ENCODE data around the gene MAP4K3. TPM values are rescaled to one million over a fixed set of nuclear protein-coding genes. Genes with fewer than 3 reads are reported as not detected.
A peak's percentile ranks its signal among the peaks of the same experiment; 100 is the strongest.

MAP4K3 gene
- total and polyA plus RNA-seq, 9 donors = 24.9 to 43.2 (median 28.3) TPM

- Histone ChIP-seq H3K4me3 (ENCODE audit: low read length) (no peak overlapping the region), H3K4me1 (ENCODE audit: control insufficient read depth, insufficient read depth, low read length) (peaks cover 3% of the 10 kb centered on the region), H3K9me3 (replicated peaks; ENCODE audit: control insufficient read depth, low read depth, low read length) (no peaks in the 10 kb centered on the region), H3K27me3 (ENCODE audit: control insufficient read depth, insufficient read depth, low read length) (no peaks in the 10 kb centered on the region), H3K36me3 (ENCODE audit: control insufficient read depth, insufficient read depth, low read length) (peaks cover 5% of the 10 kb centered on the region), H3K27ac (ENCODE audit: low read length) (no peak overlapping the region)
- DNase-seq = no peak
- no CpG with 5 or more reads among the region's 4 CpGs for WGBS (ENCODE audit: insufficient coverage)
Measured at GRCh38 chr2:39475006-39475405, 37.9 kb upstream of the MAP4K3 start.

- no peaks in the 10 kb centered on the region for H3K27me3 ChIP-seq (ENCODE audit: control insufficient read depth, insufficient read depth, low read length)
- no peak for DNase-seq
- H3K4me3 ChIP-seq (ENCODE audit: low read length) = no peak overlapping the region
- H3K36me3 ChIP-seq (ENCODE audit: control insufficient read depth, insufficient read depth, low read length) = no peaks in the 10 kb centered on the region
- H3K9me3 ChIP-seq (replicated peaks; ENCODE audit: control insufficient read depth, low read depth, low read length) = no peaks in the 10 kb centered on the region
- WGBS (ENCODE audit: insufficient coverage) = no CpG with 5 or more reads among the region's 3 CpGs
- H3K4me1 ChIP-seq (ENCODE audit: control insufficient read depth, insufficient read depth, low read length) = peaks cover 16% of the 10 kb centered on the region
- no peak overlapping the region for H3K27ac ChIP-seq (ENCODE audit: low read length)
Measured at GRCh38 chr2:39470580-39470979, 33.5 kb upstream of the MAP4K3 start.

- Histone ChIP-seq H3K4me3 (ENCODE audit: low read length) (no peak overlapping the region), H3K9me3 (replicated peaks; ENCODE audit: control insufficient read depth, low read depth, low read length) (no peaks in the 10 kb centered on the region), H3K36me3 (ENCODE audit: control insufficient read depth, insufficient read depth, low read length) (no peaks in the 10 kb centered on the region), H3K4me1 (ENCODE audit: control insufficient read depth, insufficient read depth, low read length) (peaks cover 16% of the 10 kb centered on the region), H3K27ac (ENCODE audit: low read length) (peak overlapping the region; percentile 80), H3K27me3 (ENCODE audit: control insufficient read depth, insufficient read depth, low read length) (no peaks in the 10 kb centered on the region)
- 0% methylated on average over 2 of the region's 3 CpGs for WGBS (ENCODE audit: insufficient coverage)
- peak; percentile 61 for DNase-seq
Measured at GRCh38 chr2:39469807-39470206, 32.7 kb upstream of the MAP4K3 start.

GRCh38 chr2:39468579-39469451 lies 31.7 kb upstream of the MAP4K3 start:
- peak overlapping the region; percentile 80 for H3K27ac ChIP-seq (ENCODE audit: low read length)
- H3K4me3 ChIP-seq (ENCODE audit: low read length) = no peak overlapping the region
- H3K36me3 ChIP-seq (ENCODE audit: control insufficient read depth, insufficient read depth, low read length) = no peaks in the 10 kb centered on the region
- WGBS (ENCODE audit: insufficient coverage) = 52% methylated on average over 2 of the region's 4 CpGs
- no peaks in the 10 kb centered on the region for H3K27me3 ChIP-seq (ENCODE audit: control insufficient read depth, insufficient read depth, low read length)
- H3K9me3 ChIP-seq (replicated peaks; ENCODE audit: control insufficient read depth, low read depth, low read length) = no peaks in the 10 kb centered on the region
- H3K4me1 ChIP-seq (ENCODE audit: control insufficient read depth, insufficient read depth, low read length) = peaks cover 16% of the 10 kb centered on the region
- DNase-seq = peak; percentile 90

GRCh38 chr2:39466311-39466710 lies 29.2 kb upstream of the MAP4K3 start:
- no peak overlapping the region for H3K4me3 ChIP-seq (ENCODE audit: low read length)
- 100% methylated on average over 2 of the region's 6 CpGs for WGBS (ENCODE audit: insufficient coverage)
- H3K4me1 ChIP-seq (ENCODE audit: control insufficient read depth, insufficient read depth, low read length) = peaks cover 16% of the 10 kb centered on the region
- no peak for DNase-seq
- H3K27ac ChIP-seq (ENCODE audit: low read length) = no peak overlapping the region
- H3K9me3 ChIP-seq (replicated peaks; ENCODE audit: control insufficient read depth, low read depth, low read length) = no peaks in the 10 kb centered on the region
- H3K27me3 ChIP-seq (ENCODE audit: control insufficient read depth, insufficient read depth, low read length) = no peaks in the 10 kb centered on the region
- no peaks in the 10 kb centered on the region for H3K36me3 ChIP-seq (ENCODE audit: control insufficient read depth, insufficient read depth, low read length)

GRCh38 chr2:39464864-39465263 lies 27.8 kb upstream of the MAP4K3 start:
- DNase-seq = peak; percentile 66
- Histone ChIP-seq H3K36me3 (ENCODE audit: control insufficient read depth, insufficient read depth, low read length) (no peaks in the 10 kb centered on the region), H3K27me3 (ENCODE audit: control insufficient read depth, insufficient read depth, low read length) (no peaks in the 10 kb centered on the region), H3K9me3 (replicated peaks; ENCODE audit: control insufficient read depth, low read depth, low read length) (no peaks in the 10 kb centered on the region), H3K4me3 (ENCODE audit: low read length) (no peak overlapping the region), H3K27ac (ENCODE audit: low read length) (peak overlapping the region; percentile 44), H3K4me1 (ENCODE audit: control insufficient read depth, insufficient read depth, low read length) (peaks cover 12% of the 10 kb centered on the region)
- WGBS (ENCODE audit: insufficient coverage) = 0% methylated on average over 1 of the region's 1 CpG

GRCh38 chr2:39455826-39456225 lies 18.7 kb upstream of the MAP4K3 start:
- H3K4me1 ChIP-seq (ENCODE audit: control insufficient read depth, insufficient read depth, low read length) = no peaks in the 10 kb centered on the region
- H3K4me3 ChIP-seq (ENCODE audit: low read length) = no peak overlapping the region
- no peaks in the 10 kb centered on the region for H3K36me3 ChIP-seq (ENCODE audit: control insufficient read depth, insufficient read depth, low read length)
- H3K9me3 ChIP-seq (replicated peaks; ENCODE audit: control insufficient read depth, low read depth, low read length) = peaks cover 7% of the 10 kb centered on the region
- no peak overlapping the region for H3K27ac ChIP-seq (ENCODE audit: low read length)
- WGBS (ENCODE audit: insufficient coverage) = no CpG with 5 or more reads among the region's 2 CpGs
- DNase-seq = no peak
- no peaks in the 10 kb centered on the region for H3K27me3 ChIP-seq (ENCODE audit: control insufficient read depth, insufficient read depth, low read length)

- no peaks in the 10 kb centered on the region for H3K36me3 ChIP-seq (ENCODE audit: control insufficient read depth, insufficient read depth, low read length)
- H3K4me3 ChIP-seq (ENCODE audit: low read length) = no peak overlapping the region
- no peak for DNase-seq
- H3K9me3 ChIP-seq (replicated peaks; ENCODE audit: control insufficient read depth, low read depth, low read length) = no peaks in the 10 kb centered on the region
- H3K27ac ChIP-seq (ENCODE audit: low read length) = no peak overlapping the region
- H3K4me1 ChIP-seq (ENCODE audit: control insufficient read depth, insufficient read depth, low read length) = no peaks in the 10 kb centered on the region
- no peaks in the 10 kb centered on the region for H3K27me3 ChIP-seq (ENCODE audit: control insufficient read depth, insufficient read depth, low read length)
- WGBS (ENCODE audit: insufficient coverage) = 100% methylated on average over 1 of the region's 5 CpGs
Measured at GRCh38 chr2:39452396-39452795, 15.3 kb upstream of the MAP4K3 start.

- H3K36me3 ChIP-seq (ENCODE audit: control insufficient read depth, insufficient read depth, low read length) = no peaks in the 10 kb centered on the region
- no peak overlapping the region for H3K27ac ChIP-seq (ENCODE audit: low read length)
- no peak for DNase-seq
- H3K27me3 ChIP-seq (ENCODE audit: control insufficient read depth, insufficient read depth, low read length) = no peaks in the 10 kb centered on the region
- H3K4me1 ChIP-seq (ENCODE audit: control insufficient read depth, insufficient read depth, low read length) = no peaks in the 10 kb centered on the region
- H3K9me3 ChIP-seq (replicated peaks; ENCODE audit: control insufficient read depth, low read depth, low read length) = no peaks in the 10 kb centered on the region
- H3K4me3 ChIP-seq (ENCODE audit: low read length) = no peak overlapping the region
Measured at GRCh38 chr2:39451954-39452353, 14.9 kb upstream of the MAP4K3 start.

GRCh38 chr2:39448169-39448502 lies 11.1 kb upstream of the MAP4K3 start:
- whole genome bisulfite sequencing (ENCODE audit: insufficient coverage) = 100% methylated on average over 2 of the region's 3 CpGs
- no peak overlapping the region for H3K4me3 ChIP-seq (ENCODE audit: low read length)
- no peaks in the 10 kb centered on the region for H3K36me3 ChIP-seq (ENCODE audit: control insufficient read depth, insufficient read depth, low read length)
- DNase-seq = no peak
- no peaks in the 10 kb centered on the region for H3K27me3 ChIP-seq (ENCODE audit: control insufficient read depth, insufficient read depth, low read length)
- no peak overlapping the region for H3K27ac ChIP-seq (ENCODE audit: low read length)
- no peaks in the 10 kb centered on the region for H3K9me3 ChIP-seq (replicated peaks; ENCODE audit: control insufficient read depth, low read depth, low read length)
- no peaks in the 10 kb centered on the region for H3K4me1 ChIP-seq (ENCODE audit: control insufficient read depth, insufficient read depth, low read length)
